CD4-positive, alpha-beta T cell treated with Interleukin-10 for 1 hour (primary cell): Measurements from ENCODE around the gene AP1M1.
A peak's percentile ranks its signal among the peaks of the same experiment; 100 is the strongest.
"Not testable (repeated sequence)": the region's sequence is repeated elsewhere in the genome, so short reads cannot be mapped to it uniquely, and the experiment has no call there.

Experiments
- DNase-seq: peaks from one replicate; pipeline ENCODE4 v3.0.0-alpha.2; 2020

The AP1M1 gene

GRCh38 chr19:16265205-16265604 lies 67.5 kb downstream of the AP1M1 start:
- no peak for DNase-seq

GRCh38 chr19:16265890-16266585 lies 68.3 kb downstream of the AP1M1 start:
- DNase-seq = no peak

- DNase-seq = peak; percentile 83
These were observed 68.9 kb downstream of the AP1M1 start for GRCh38 chr19:16266586-16266942.

- peak; percentile 48 for DNase-seq
These were observed 71.1 kb downstream of the AP1M1 start for GRCh38 chr19:16268676-16269319.

GRCh38 chr19:16272945-16273344 lies 75.2 kb downstream of the AP1M1 start:
- DNase-seq = no peak

GRCh38 chr19:16274447-16274846 lies 76.7 kb downstream of the AP1M1 start:
- DNase-seq = no peak

GRCh38 chr19:16280306-16280705 lies 82.6 kb downstream of the AP1M1 start:
- no peak for DNase-seq

GRCh38 chr19:16281743-16282142 lies 84.0 kb downstream of the AP1M1 start:
- DNase-seq = no peak

GRCh38 chr19:16283210-16284061 lies 85.7 kb downstream of the AP1M1 start:
- peak; percentile 69 for DNase-seq

- DNase-seq = no peak
These were observed 86.8 kb downstream of the AP1M1 start for GRCh38 chr19:16284505-16284904.

GRCh38 chr19:16285079-16285478 lies 87.4 kb downstream of the AP1M1 start:
- DNase-seq = not testable (repeated sequence)

- DNase-seq = no peak
These were observed 88.2 kb downstream of the AP1M1 start for GRCh38 chr19:16285769-16286498.

- DNase-seq = no peak
These were observed 90.8 kb downstream of the AP1M1 start for GRCh38 chr19:16288544-16288943.

- peak; percentile 20 for DNase-seq
These were observed 91.9 kb downstream of the AP1M1 start for GRCh38 chr19:16289594-16289993.

- no peak for DNase-seq
These were observed 93.0 kb downstream of the AP1M1 start for GRCh38 chr19:16290692-16291091.

- no peak for DNase-seq
These were observed 95.7 kb downstream of the AP1M1 start for GRCh38 chr19:16293118-16294091.

- no peak for DNase-seq
These were observed 97.3 kb downstream of the AP1M1 start for GRCh38 chr19:16295057-16295456.
